Measurements from ENCODE around the gene NOL11.
"Not testable (repeated sequence)": the region's sequence is repeated elsewhere in the genome, so short reads cannot be mapped to it uniquely, and the experiment has no call there.

The NOL11 gene

DNA sequence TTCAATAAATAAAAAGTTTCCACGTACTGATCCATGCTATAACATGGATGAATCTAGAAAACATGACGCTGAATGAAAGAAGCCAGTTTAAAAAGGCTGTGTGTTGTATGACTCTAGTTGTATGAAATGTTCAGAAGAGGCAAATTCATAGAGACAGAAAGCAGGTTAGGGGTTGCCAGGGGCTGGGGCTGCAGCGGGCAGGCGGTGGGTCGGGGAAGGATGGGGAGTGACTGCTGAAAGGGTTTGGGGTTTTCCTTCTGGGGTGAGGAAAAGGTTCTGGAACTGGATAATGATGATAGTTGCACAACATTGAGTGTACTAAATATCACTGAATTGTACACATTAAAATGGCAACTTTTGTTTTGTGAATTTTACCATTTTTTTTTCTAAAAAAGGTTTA lies 36.3 kb downstream of the NOL11 start:
- FAIRE-seq (no peak), DNase-seq (ENCODE audit: insufficient read length, low spot score) (no peak)
- no peak for TF ChIP-seq POLR2A (IDR thresholded peaks at IDR 0.05; ENCODE audit: low read depth, low read length)

GRCh38 chr17:67754686-67755085 lies 37.0 kb downstream of the NOL11 start:
- not testable (repeated sequence) for FAIRE-seq; DNase-seq (ENCODE audit: insufficient read length, low spot score)

DNA sequence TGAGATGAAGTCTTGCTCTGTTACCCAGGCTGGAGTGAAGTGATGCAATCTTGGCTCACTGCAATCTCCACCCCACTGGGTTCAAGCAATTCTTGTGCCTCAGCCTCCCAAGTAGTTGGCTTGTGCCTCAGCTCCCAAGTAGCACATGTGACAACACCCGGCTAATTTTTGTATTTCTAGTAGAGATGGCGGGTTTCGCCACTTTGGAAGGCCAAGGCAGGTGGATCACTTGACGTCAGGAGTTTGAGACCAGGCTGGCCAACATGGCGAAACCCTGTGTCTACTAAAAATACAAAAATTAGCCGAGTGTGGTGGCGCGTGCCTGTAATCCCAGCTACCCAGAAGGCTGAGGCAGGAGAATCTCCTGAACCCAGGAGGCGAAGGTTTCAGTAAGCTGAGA lies 39.0 kb downstream of the NOL11 start:
- not testable (repeated sequence) for FAIRE-seq; DNase-seq (ENCODE audit: insufficient read length, low spot score)

- peak; percentile 38 for DNase-seq (ENCODE audit: insufficient read length, low spot score)
- FAIRE-seq: no peak
- TF ChIP-seq POLR2A (IDR thresholded peaks at IDR 0.05; ENCODE audit: low read depth, low read length): no peak
Measured at GRCh38 chr17:67759355-67760171, 41.8 kb downstream of the NOL11 start.

- FAIRE-seq (no peak), DNase-seq (ENCODE audit: insufficient read length, low spot score) (no peak)
- no peak for TF ChIP-seq POLR2A (IDR thresholded peaks at IDR 0.05; ENCODE audit: low read depth, low read length)
Measured at GRCh38 chr17:67765623-67766022, 47.9 kb downstream of the NOL11 start.

DNA sequence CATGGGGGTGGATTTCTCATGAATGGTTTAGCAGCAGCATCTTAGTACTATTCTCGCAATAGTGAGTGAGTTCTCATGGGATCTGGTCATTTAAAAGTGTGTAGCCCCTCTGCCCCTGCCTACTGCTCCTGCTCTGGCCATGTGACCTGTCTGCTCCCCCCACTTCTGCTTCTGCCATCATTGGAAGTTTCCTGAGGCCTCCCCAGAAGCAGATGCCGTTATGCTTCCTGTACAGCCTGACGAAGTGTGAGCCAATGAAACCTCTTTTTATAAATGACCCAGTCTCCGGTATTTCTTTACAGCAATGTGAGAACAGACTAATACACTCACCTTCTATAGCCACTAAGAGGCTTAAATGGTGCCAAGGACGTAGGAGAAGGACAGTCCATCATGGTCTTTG lies 51.5 kb downstream of the NOL11 start:
- no peak for DNase-seq (ENCODE audit: insufficient read length, low spot score)
- TF ChIP-seq POLR2A (IDR thresholded peaks at IDR 0.05; ENCODE audit: low read depth, low read length): no peak
- FAIRE-seq: no peak

GRCh38 chr17:67770539-67770938 lies 52.8 kb downstream of the NOL11 start:
- DNase-seq (ENCODE audit: insufficient read length, low spot score): no peak
- no peak for TF ChIP-seq POLR2A (IDR thresholded peaks at IDR 0.05; ENCODE audit: low read depth, low read length)
- FAIRE-seq: no peak

GRCh38 chr17:67772679-67773078 lies 54.9 kb downstream of the NOL11 start:
- no peak for TF ChIP-seq POLR2A (IDR thresholded peaks at IDR 0.05; ENCODE audit: low read depth, low read length)
- FAIRE-seq (no peak), DNase-seq (ENCODE audit: insufficient read length, low spot score) (no peak)

GRCh38 chr17:67773246-67773645 lies 55.5 kb downstream of the NOL11 start:
- FAIRE-seq: no peak
- DNase-seq (ENCODE audit: insufficient read length, low spot score): no peak
- TF ChIP-seq POLR2A (IDR thresholded peaks at IDR 0.05; ENCODE audit: low read depth, low read length): no peak

GRCh38 chr17:67779098-67779672 lies 61.4 kb downstream of the NOL11 start:
- DNase-seq (ENCODE audit: insufficient read length, low spot score) (peak; percentile 53), FAIRE-seq (no peak)
- no peak for TF ChIP-seq POLR2A (IDR thresholded peaks at IDR 0.05; ENCODE audit: low read depth, low read length)

GRCh38 chr17:67784364-67785121 lies 66.8 kb downstream of the NOL11 start:
- no peak for FAIRE-seq
- no peak for TF ChIP-seq POLR2A (IDR thresholded peaks at IDR 0.05; ENCODE audit: low read depth, low read length)
- DNase-seq (ENCODE audit: insufficient read length, low spot score): no peak

- TF ChIP-seq POLR2A (IDR thresholded peaks at IDR 0.05; ENCODE audit: low read depth, low read length): no peak
- DNase-seq (ENCODE audit: insufficient read length, low spot score) (no peak), FAIRE-seq (no peak)
Measured at GRCh38 chr17:67785122-67785477, 67.4 kb downstream of the NOL11 start.

DNA sequence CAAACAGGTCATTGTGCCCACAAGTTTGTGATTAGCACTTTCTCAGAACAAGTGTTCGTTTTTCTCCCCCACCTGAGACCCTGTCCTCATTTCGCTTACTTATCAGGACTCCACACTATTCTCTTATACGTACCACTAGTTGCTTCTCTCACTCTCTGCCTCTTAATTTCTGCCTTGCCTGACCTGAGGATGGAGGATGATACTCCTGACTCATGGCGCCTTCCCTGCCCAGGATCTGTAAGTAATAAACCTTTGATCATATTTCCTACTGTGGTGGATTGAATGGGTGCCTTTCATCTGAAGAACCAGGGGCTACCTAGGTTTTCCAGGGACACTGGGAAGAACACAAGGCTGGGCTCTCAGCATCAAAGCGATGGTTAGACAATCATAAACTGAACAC lies 67.8 kb downstream of the NOL11 start:
- DNase-seq (ENCODE audit: insufficient read length, low spot score) (no peak), FAIRE-seq (no peak)
- no peak for TF ChIP-seq POLR2A (IDR thresholded peaks at IDR 0.05; ENCODE audit: low read depth, low read length)

Measured in H54 (cell line).